Trophoblast cell (in vitro differentiated cells and primary cell): ENCODE measurements around the gene ERC1.

Source experiments
- DNase-seq, 2 donors: peaks; one replicate each; pipeline ENCODE4 v3.0.0-alpha.2; 2016
- H2AFZ ChIP-seq: 2 replicates; pipeline ENCODE4 v1.6.1; 2013; ENCODE audit warnings: low read length, moderate library complexity, mild to moderate bottlenecking; ENCODE audit not compliant: insufficient read depth, poor library complexity
- H2AK5ac ChIP-seq: 2 replicates; pipeline ENCODE4 v1.6.1; 2013; ENCODE audit warnings: mild to moderate bottlenecking, low read length
- H2BK120ac ChIP-seq: 2 replicates; pipeline ENCODE4 v1.6.1; 2013; ENCODE audit warnings: low read length, mild to moderate bottlenecking, moderate library complexity; ENCODE audit not compliant: insufficient read depth, poor library complexity
- H2BK12ac ChIP-seq: 2 replicates; pipeline ENCODE4 v1.6.1; 2013; ENCODE audit warnings: mild to moderate bottlenecking, low read length, moderate library complexity
- H2BK5ac ChIP-seq: 2 replicates; pipeline ENCODE4 v1.6.1; 2013; ENCODE audit warnings: low read length, low read depth, moderate library complexity, mild to moderate bottlenecking; ENCODE audit not compliant: poor library complexity
- H3K14ac ChIP-seq: 2 replicates; pipeline ENCODE4 v1.6.1; 2013; ENCODE audit warnings: mild to moderate bottlenecking, low read length
- H3K18ac ChIP-seq: 2 replicates; pipeline ENCODE4 v1.6.1; 2013; ENCODE audit warnings: mild to moderate bottlenecking, low read length
- H3K23ac ChIP-seq: 2 replicates; pipeline ENCODE4 v1.6.1; 2013; ENCODE audit warnings: low read length
- H3K27ac ChIP-seq: 2 replicates; pipeline ENCODE4 v1.5.1; 2013; ENCODE audit warnings: low read depth, mild to moderate bottlenecking, inconsistent platforms, low read length, moderate library complexity
- H3K27me3 ChIP-seq: 2 replicates; pipeline ENCODE4 v1.6.1; 2013; ENCODE audit warnings: inconsistent platforms, mild to moderate bottlenecking, low read length, moderate library complexity; ENCODE audit not compliant: insufficient read depth
- H3K36me3 ChIP-seq, 2 experiments: 1 replicate in 1 of 2; 2 replicates in 1 of 2; pipeline ENCODE4 v1.6.1; 2013; ENCODE audit warnings: low read length in 2 of 2, mild to moderate bottlenecking in 2 of 2, moderate library complexity in 1 of 2; ENCODE audit not compliant: insufficient read depth in 2 of 2, control insufficient read depth in 1 of 2
- H3K4ac ChIP-seq: 2 replicates; pipeline ENCODE4 v1.6.1; 2013; ENCODE audit warnings: low read depth, mild to moderate bottlenecking, low read length, moderate library complexity
- H3K4me1 ChIP-seq, 2 experiments: 1 replicate in 1 of 2; 2 replicates in 1 of 2; pipeline ENCODE4 v1.6.1; 2013; ENCODE audit warnings: low read length in 2 of 2, mild to moderate bottlenecking in 2 of 2, moderate library complexity in 1 of 2; ENCODE audit not compliant: insufficient read depth in 2 of 2, control insufficient read depth in 1 of 2
- H3K4me2 ChIP-seq: 2 replicates; pipeline ENCODE4 v1.6.1; 2013; ENCODE audit warnings: inconsistent platforms, mild to moderate bottlenecking, low read length, moderate library complexity
- H3K4me3 ChIP-seq: 2 replicates; pipeline ENCODE4 v1.5.1; 2013; ENCODE audit warnings: mild to moderate bottlenecking, low read depth, low read length, inconsistent platforms
- H3K79me1 ChIP-seq: one replicate; pipeline ENCODE4 v1.6.1; 2013; ENCODE audit warnings: low read length
- H3K79me2 ChIP-seq: 2 replicates; pipeline ENCODE4 v1.6.1; 2013; ENCODE audit warnings: low read length, mild to moderate bottlenecking; ENCODE audit not compliant: control insufficient read depth, insufficient read depth, poor library complexity
- H3K9ac ChIP-seq: 2 replicates; pipeline ENCODE4 v1.6.1; 2013; ENCODE audit warnings: mild to moderate bottlenecking, low read length
- H3K9me3 ChIP-seq: 2 replicates; pipeline ENCODE4 v1.6.1; 2013; ENCODE audit warnings: low read depth, mild to moderate bottlenecking, control low read depth, inconsistent platforms, low read length; ENCODE audit not compliant: insufficient read depth
- H4K12ac ChIP-seq: 2 replicates; pipeline ENCODE4 v1.6.1; 2013; ENCODE audit warnings: low read depth, mild to moderate bottlenecking, low read length, moderate library complexity
- H4K8ac ChIP-seq: 2 replicates; pipeline ENCODE4 v1.6.1; 2013; ENCODE audit warnings: low read depth, mild to moderate bottlenecking, low read length, moderate library complexity
- H4K91ac ChIP-seq: one replicate; pipeline ENCODE4 v1.6.1; 2013; ENCODE audit warnings: low read depth, mild to moderate bottlenecking, low read length, moderate library complexity
- WGBS: extraction: QIAGEN DNeasy Blood & Tissue Kit; methylation state at CpG from one replicate; pipeline ENCODE4 v1.1.7; 2013; ENCODE audit warnings: missing lambda C conversion rate; ENCODE audit not compliant: insufficient read length, insufficient coverage; ENCODE audit errors: extremely low coverage; 5-methylcytosine and 5-hydroxymethylcytosine counted together

The ERC1 gene

GRCh38 chr12:1256991-1257390, 266.0 kb downstream of the ERC1 start:
- no peak overlapping the region for H3K18ac ChIP-seq
- H3K79me2 ChIP-seq = no peaks in the 10 kb centered on the region
- H3K27me3 ChIP-seq = no peaks in the 10 kb centered on the region
- H3K4ac ChIP-seq = no peak overlapping the region
- H3K4me2 ChIP-seq = no peak overlapping the region
- peaks cover 0 to 2% of the 10 kb centered on the region in 2 experiments for H3K36me3 ChIP-seq
- H3K79me1 ChIP-seq = no peaks in the 10 kb centered on the region
- no peak overlapping the region for H3K27ac ChIP-seq
- H3K4me1 ChIP-seq = no peaks in the 10 kb centered on the region
- H2BK5ac ChIP-seq = no peak overlapping the region
- H3K4me3 ChIP-seq = no peak overlapping the region
- H4K8ac ChIP-seq = no peak overlapping the region
- no CpG with 5 or more reads among the region's 7 CpGs for WGBS
- H3K9me3 ChIP-seq = no peaks in the 10 kb centered on the region
- H4K12ac ChIP-seq = no peak overlapping the region
- no peak overlapping the region for H3K23ac ChIP-seq
- no peak overlapping the region for H4K91ac ChIP-seq
- no peak overlapping the region for H2BK12ac ChIP-seq
- no peak for DNase-seq
- no peak overlapping the region for H3K14ac ChIP-seq
- no peak overlapping the region for H2AK5ac ChIP-seq
- no peak overlapping the region for H2AFZ ChIP-seq
- no peak overlapping the region for H2BK120ac ChIP-seq
- no peak overlapping the region for H3K9ac ChIP-seq

- Histone ChIP-seq H3K9ac (no peak overlapping the region), H3K79me1 (no peaks in the 10 kb centered on the region), H3K4ac (no peak overlapping the region), H3K27ac (no peak overlapping the region), H3K9me3 (no peaks in the 10 kb centered on the region), H2BK120ac (no peak overlapping the region), H2BK12ac (no peak overlapping the region), H2BK5ac (no peak overlapping the region), H3K36me3 (peaks cover 0 to 1% of the 10 kb centered on the region in 2 experiments), H2AFZ (no peak overlapping the region), H3K14ac (no peak overlapping the region), H3K4me3 (no peak overlapping the region), H4K12ac (no peak overlapping the region), H3K4me2 (no peak overlapping the region), H4K91ac (no peak overlapping the region), H3K27me3 (no peaks in the 10 kb centered on the region), H3K23ac (no peak overlapping the region), H3K18ac (no peak overlapping the region), H3K79me2 (no peaks in the 10 kb centered on the region), H4K8ac (no peak overlapping the region), H2AK5ac (no peak overlapping the region), H3K4me1 (no peaks in the 10 kb centered on the region)
- WGBS = no CpG with 5 or more reads among the region's 2 CpGs
- DNase-seq = no peak
Measured at GRCh38 chr12:1262011-1262410, 271.0 kb downstream of the ERC1 start.

- Histone ChIP-seq H3K14ac (no peak overlapping the region), H2AFZ (no peak overlapping the region), H3K79me1 (no peaks in the 10 kb centered on the region), H3K23ac (no peak overlapping the region), H3K27me3 (no peaks in the 10 kb centered on the region), H4K8ac (no peak overlapping the region), H2BK12ac (no peak overlapping the region), H3K18ac (no peak overlapping the region), H3K27ac (no peak overlapping the region), H3K79me2 (no peaks in the 10 kb centered on the region), H3K4ac (no peak overlapping the region), H3K4me1 (no peaks in the 10 kb centered on the region), H3K4me3 (no peak overlapping the region), H3K36me3 (no peaks in the 10 kb centered on the region), H3K9ac (no peak overlapping the region), H4K12ac (no peak overlapping the region), H3K9me3 (no peaks in the 10 kb centered on the region), H4K91ac (no peak overlapping the region), H2AK5ac (no peak overlapping the region), H2BK120ac (no peak overlapping the region), H2BK5ac (no peak overlapping the region), H3K4me2 (no peak overlapping the region)
- no CpG with 5 or more reads among the region's 7 CpGs for WGBS
- DNase-seq = no peak
Measured at GRCh38 chr12:1267243-1267642, 276.2 kb downstream of the ERC1 start.

GRCh38 chr12:1272142-1272541, 281.1 kb downstream of the ERC1 start:
- Histone ChIP-seq H4K91ac (no peak overlapping the region), H3K27ac (no peak overlapping the region), H3K79me1 (no peaks in the 10 kb centered on the region), H3K27me3 (no peaks in the 10 kb centered on the region), H4K8ac (no peak overlapping the region), H3K4ac (no peak overlapping the region), H2BK120ac (no peak overlapping the region), H2AFZ (no peak overlapping the region), H3K18ac (no peak overlapping the region), H4K12ac (no peak overlapping the region), H3K4me3 (no peak overlapping the region), H2AK5ac (no peak overlapping the region), H2BK5ac (no peak overlapping the region), H3K4me2 (no peak overlapping the region), H3K9me3 (no peaks in the 10 kb centered on the region), H3K9ac (no peak overlapping the region), H2BK12ac (no peak overlapping the region), H3K14ac (no peak overlapping the region), H3K36me3 (no peaks in the 10 kb centered on the region), H3K23ac (no peak overlapping the region), H3K79me2 (no peaks in the 10 kb centered on the region), H3K4me1 (no peaks in the 10 kb centered on the region)
- no peak for DNase-seq
- no CpG with 5 or more reads among the region's 3 CpGs for WGBS
